ENCODE data around the gene SLC25A4. TPM values are rescaled to one million over a fixed set of nuclear protein-coding genes. Genes with fewer than 3 reads are reported as not detected.

SLC25A4 gene
- total RNA-seq, 2 donors from 2014 or later, result 918 to 1,103 TPM

GRCh38 chr4:185144601-185145240 is 1.7 kb downstream of the SLC25A4 start:
- DNase-seq (ENCODE audit: low spot score), result no peak
- H3K4me1 ChIP-seq, result peaks cover 0 to 15% of the 10 kb centered on the region in 2 donors
- peaks cover 46% of the 10 kb centered on the region for H3K36me3 ChIP-seq
- peak overlapping the region; percentile 66 to 70 for H3K4me3 ChIP-seq
- no peaks in the 10 kb centered on the region for H3K27me3 ChIP-seq
- H3K27ac ChIP-seq, result peak overlapping the region; percentile 90 to 92
- TF ChIP-seq CTCF (IDR thresholded peaks at IDR 0.05), result no peak
- H3K9me3 ChIP-seq, result no peaks in the 10 kb centered on the region

- H3K4me1 ChIP-seq, result peaks cover 0 to 15% of the 10 kb centered on the region in 2 donors
Measured at GRCh38 chr4:185145572-185145971, 2.5 kb downstream of the SLC25A4 start.

GRCh38 chr4:185149392-185149791 is 6.3 kb downstream of the SLC25A4 start:
- no peak for TF ChIP-seq CTCF (IDR thresholded peaks at IDR 0.05)
- Histone ChIP-seq H3K27me3 (no peaks in the 10 kb centered on the region), H3K4me3 (no peak overlapping the region), H3K9me3 (no peaks in the 10 kb centered on the region), H3K4me1 (peaks cover 0 to 6% of the 10 kb centered on the region in 2 donors), H3K27ac (peak overlapping the region; percentile 43 to 92), H3K36me3 (peaks cover 41% of the 10 kb centered on the region)
- no peak for DNase-seq (ENCODE audit: low spot score)

More at GRCh38 chr4:185145572-185145971, 2.5 kb downstream of the SLC25A4 start:
- Histone ChIP-seq H3K36me3 (peaks cover 46% of the 10 kb centered on the region), H3K27me3 (no peaks in the 10 kb centered on the region), H3K4me3 (peak overlapping the region; percentile 66 to 70), H3K27ac (peak overlapping the region; percentile 90 to 92), H3K9me3 (no peaks in the 10 kb centered on the region)
- no peak for TF ChIP-seq CTCF (IDR thresholded peaks at IDR 0.05)
- no peak for DNase-seq (ENCODE audit: low spot score)

- no peak for DNase-seq (ENCODE audit: low spot score)
- Histone ChIP-seq H3K4me1 (peaks cover 0 to 6% of the 10 kb centered on the region in 2 donors), H3K9me3 (no peaks in the 10 kb centered on the region), H3K4me3 (no peak overlapping the region), H3K27ac (no peak overlapping the region), H3K27me3 (no peaks in the 10 kb centered on the region), H3K36me3 (peaks cover 22% of the 10 kb centered on the region)
- no peak for TF ChIP-seq CTCF (IDR thresholded peaks at IDR 0.05)
Measured at GRCh38 chr4:185151296-185151695, 8.2 kb downstream of the SLC25A4 start.

GRCh38 chr4:185165605-185166063 is 22.6 kb downstream of the SLC25A4 start:
- DNase-seq (ENCODE audit: low spot score), result no peak
- peaks cover 21% of the 10 kb centered on the region for H3K36me3 ChIP-seq

More at GRCh38 chr4:185165605-185166063, 22.6 kb downstream of the SLC25A4 start:
- no peak for TF ChIP-seq CTCF (IDR thresholded peaks at IDR 0.05)
- Histone ChIP-seq H3K27me3 (no peaks in the 10 kb centered on the region), H3K4me1 (no peaks in the 10 kb centered on the region), H3K9me3 (no peaks in the 10 kb centered on the region), H3K4me3 (no peak overlapping the region), H3K27ac (no peak overlapping the region)
